Lung (tissue), 12 donors: ENCODE data around the gene WRNIP1. TPM values are rescaled to one million over a fixed set of nuclear protein-coding genes. Genes with fewer than 3 reads are reported as not detected.
"Not testable (repeated sequence)": the region's sequence is repeated elsewhere in the genome, so short reads cannot be mapped to it uniquely, and the experiment has no call there.

ENCODE experiments used
- ATAC-seq: fragments of 200-7000 bp; cut with Tn5 transposase; one replicate; pipeline ENCODE4 v1.9.1; 2020; ENCODE audit warnings: moderate number of reproducible peaks; ENCODE audit not compliant: insufficient read depth, low FRiP score
- DNase-seq, 3 donors: peaks; one replicate each; pipeline ENCODE4 v3.0.0-alpha.2; 2013 to 2017
- H3K27ac ChIP-seq, 2 donors: one replicate each; pipeline ENCODE4 v1.5.1; 2013; ENCODE audit warnings: mild to moderate bottlenecking in 2 of 2, moderate library complexity in 2 of 2, control low read depth in 1 of 2, inconsistent platforms in 1 of 2, low read depth in 1 of 2, low read length in 1 of 2
- H3K27me3 ChIP-seq, 3 donors: one replicate each; pipeline ENCODE4 v1.5.1; 2013; ENCODE audit warnings: low read length in 2 of 3; ENCODE audit not compliant: control insufficient read depth in 3 of 3, insufficient read depth in 3 of 3
- H3K36me3 ChIP-seq, 4 donors: one replicate each; pipeline ENCODE4 v1.5.1; 2013; ENCODE audit warnings: low read length in 4 of 4, mild to moderate bottlenecking in 1 of 4, moderate library complexity in 1 of 4; ENCODE audit not compliant: control insufficient read depth in 4 of 4, insufficient read depth in 4 of 4
- H3K4me1 ChIP-seq, 5 donors: one replicate each; pipeline ENCODE4 v1.5.1; 2013; ENCODE audit warnings: low read length in 5 of 5, mild to moderate bottlenecking in 2 of 5, moderate library complexity in 1 of 5; ENCODE audit not compliant: control insufficient read depth in 5 of 5, insufficient read depth in 5 of 5
- H3K4me3 ChIP-seq: one replicate; pipeline ENCODE4 v1.5.1; 2013; ENCODE audit warnings: mild to moderate bottlenecking, control low read depth, moderate library complexity
- H3K9ac ChIP-seq, 2 donors: one replicate each; pipeline ENCODE4 v1.5.1; 2013; ENCODE audit warnings: low read length in 2 of 2, control low read depth in 1 of 2; ENCODE audit not compliant: insufficient read depth in 1 of 2
- H3K9me3 ChIP-seq, 4 donors: one replicate each; pipeline ENCODE4 v1.5.1; 2013; ENCODE audit warnings: low read length in 3 of 4, mild to moderate bottlenecking in 1 of 4, moderate library complexity in 1 of 4; ENCODE audit not compliant: control insufficient read depth in 4 of 4, insufficient read depth in 3 of 4
- CTCF ChIP-seq: IDR thresholded peaks from 2 replicates; pipeline ENCODE4 v1.5.1; 2012; ENCODE audit warnings: mild to moderate bottlenecking; ENCODE audit errors: control extremely low read depth, extremely low read depth
- WGBS, 2 donors: extraction: QIAGEN DNeasy Blood & Tissue Kit; methylation state at CpG; one replicate each; pipeline ENCODE4 v1.1.7; 2013; 5-methylcytosine and 5-hydroxymethylcytosine counted together
- polyA plus RNA-seq, 2 donors: library from polyadenylated mRNA; stranded (reverse); fragments of 200-250 nt; gene quantifications; one replicate each; pipeline ENCODE4 v1.2.1, GENCODE V29; 2013
- total RNA-seq, 2 donors: library from RNA; depleted of rRNA in 1 of 2; stranded (reverse); fragments of >200 nt in 1 of 2; gene quantifications; one replicate each; pipeline ENCODE4 v1.2.1, GENCODE V29; 2014 to 2021
- donor health status: control.
- donor health status: control.
- donor health status: Bipolar disorder and iron deficiency.
- donor health status: healthy.
- donor health status: DM: yes; HTN: yes; CAD: no.

The WRNIP1 gene
- total and polyA plus RNA-seq, 4 donors, result 36.8 to 56.0 (median 42.7) TPM

- no peak overlapping the region for H3K4me3 ChIP-seq
- 86 to 97% methylated on average over 3 of the region's 3 CpGs for WGBS, 2 donors
- no peak overlapping the region for H3K27ac ChIP-seq
- DNase-seq (no peak), ATAC-seq (no peak)
- H3K27me3 ChIP-seq, result no peaks in the 10 kb centered on the region
- H3K36me3 ChIP-seq, result no peaks in the 10 kb centered on the region
- no peak overlapping the region for H3K9ac ChIP-seq
- TF ChIP-seq CTCF, result no peak
- H3K9me3 ChIP-seq, result no peaks in the 10 kb centered on the region
- H3K4me1 ChIP-seq, result no peaks in the 10 kb centered on the region
Measured at GRCh38 chr6:2758980-2759379, 6.2 kb upstream of the WRNIP1 start.

- 76 to 80% methylated on average over 8 of the region's 8 CpGs for WGBS, 2 donors
- Histone ChIP-seq H3K4me3 (no peak overlapping the region), H3K27ac (no peak overlapping the region), H3K9me3 (no peaks in the 10 kb centered on the region), H3K9ac (no peak overlapping the region), H3K36me3 (no peaks in the 10 kb centered on the region), H3K4me1 (peaks cover 0 to 3% (median 2%) of the 10 kb centered on the region in 5 donors), H3K27me3 (no peaks in the 10 kb centered on the region)
- no peak for DNase-seq
- peak; percentile 8 for TF ChIP-seq CTCF
- ATAC-seq, result no peak
Measured at GRCh38 chr6:2760882-2761842, 4.0 kb upstream of the WRNIP1 start.

- H3K27ac ChIP-seq, ATAC-seq, H3K4me3 ChIP-seq, H3K9me3 ChIP-seq, DNase-seq, H3K9ac ChIP-seq, H3K36me3 ChIP-seq, H3K27me3 ChIP-seq: not testable (repeated sequence)
- 97 to 99% methylated on average over 4 of the region's 4 CpGs for WGBS, 2 donors
- peaks cover 0 to 14% (median 7%) of the 10 kb centered on the region in 5 donors for H3K4me1 ChIP-seq
Measured at GRCh38 chr6:2762868-2763267, 2.3 kb upstream of the WRNIP1 start.

GRCh38 chr6:2763345-2763841 lies 1.8 kb upstream of the WRNIP1 start:
- Histone ChIP-seq H3K27me3 (no peaks in the 10 kb centered on the region), H3K27ac (peak overlapping the region in 1 of 2 donors; percentile 18), H3K36me3 (no peaks in the 10 kb centered on the region), H3K9me3 (no peaks in the 10 kb centered on the region), H3K4me3 (no peak overlapping the region), H3K4me1 (peaks cover 0 to 19% (median 12%) of the 10 kb centered on the region in 5 donors), H3K9ac (no peak overlapping the region)
- no peak for DNase-seq
- WGBS, 2 donors, result 89 to 91% methylated on average over 36 of the region's 36 CpGs
- TF ChIP-seq CTCF, result no peak
- no peak for ATAC-seq
